ENCODE results near the gene IL21R.
"Not testable (repeated sequence)": the region's sequence is repeated elsewhere in the genome, so short reads cannot be mapped to it uniquely, and the experiment has no call there.

DNA sequence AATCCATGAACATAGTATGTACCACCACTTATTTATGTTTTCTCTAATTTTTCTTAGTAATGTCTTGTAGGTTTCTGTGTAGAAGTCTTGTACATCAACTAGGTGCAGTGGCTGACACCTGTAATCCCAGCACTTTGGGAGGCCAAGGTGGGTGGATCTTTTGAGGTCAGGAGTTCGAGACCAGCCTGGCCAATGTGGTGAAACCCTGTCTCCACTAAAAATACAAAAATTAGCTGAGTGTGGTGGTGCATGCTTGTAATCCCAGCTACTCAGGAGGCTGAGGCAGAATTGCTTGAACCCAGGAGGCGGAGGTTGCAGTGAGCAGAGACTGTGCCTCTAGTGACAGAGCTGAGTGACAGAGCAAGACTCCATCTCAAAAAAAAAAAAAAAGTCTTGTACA lies 8.0 kb downstream of the IL21R start:
- TF ChIP-seq, protein P1, sequence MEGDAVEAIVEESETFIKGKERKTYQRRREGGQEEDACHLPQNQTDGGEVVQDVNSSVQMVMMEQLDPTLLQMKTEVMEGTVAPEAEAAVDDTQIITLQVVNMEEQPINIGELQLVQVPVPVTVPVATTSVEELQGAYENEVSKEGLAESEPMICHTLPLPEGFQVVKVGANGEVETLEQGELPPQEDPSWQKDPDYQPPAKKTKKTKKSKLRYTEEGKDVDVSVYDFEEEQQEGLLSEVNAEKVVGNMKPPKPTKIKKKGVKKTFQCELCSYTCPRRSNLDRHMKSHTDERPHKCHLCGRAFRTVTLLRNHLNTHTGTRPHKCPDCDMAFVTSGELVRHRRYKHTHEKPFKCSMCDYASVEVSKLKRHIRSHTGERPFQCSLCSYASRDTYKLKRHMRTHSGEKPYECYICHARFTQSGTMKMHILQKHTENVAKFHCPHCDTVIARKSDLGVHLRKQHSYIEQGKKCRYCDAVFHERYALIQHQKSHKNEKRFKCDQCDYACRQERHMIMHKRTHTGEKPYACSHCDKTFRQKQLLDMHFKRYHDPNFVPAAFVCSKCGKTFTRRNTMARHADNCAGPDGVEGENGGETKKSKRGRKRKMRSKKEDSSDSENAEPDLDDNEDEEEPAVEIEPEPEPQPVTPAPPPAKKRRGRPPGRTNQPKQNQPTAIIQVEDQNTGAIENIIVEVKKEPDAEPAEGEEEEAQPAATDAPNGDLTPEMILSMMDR (conservative IDR thresholded peaks at IDR 0.05), result not testable (repeated sequence)
- TF ChIP-seq ZFX (IDR thresholded peaks at IDR 0.05), result not testable (repeated sequence)
